T1000 (cell line): ENCODE data around the gene CDK6.

Experiments
- DNase-seq: peaks from one replicate; lab custom pipeline; 2025; ENCODE audit warnings: mixed read lengths; lab: John Stamatoyannopoulos, UW

Gene CDK6

GRCh38 chr7:92645114-92646061, 191.0 kb downstream of the CDK6 start:
- no peak for DNase-seq

GRCh38 chr7:92644406-92645113, 191.8 kb downstream of the CDK6 start:
- no peak for DNase-seq

GRCh38 chr7:92643821-92644220, 192.6 kb downstream of the CDK6 start:
- DNase-seq, result no peak

GRCh38 chr7:92641921-92642511, 194.4 kb downstream of the CDK6 start:
- DNase-seq, result peak; percentile 24

GRCh38 chr7:92639966-92640365, 196.4 kb downstream of the CDK6 start:
- DNase-seq, result no peak

GRCh38 chr7:92639213-92639896, 197.0 kb downstream of the CDK6 start:
- no peak for DNase-seq

- no peak for DNase-seq
These were observed 200.3 kb downstream of the CDK6 start for GRCh38 chr7:92636018-92636560.

GRCh38 chr7:92635538-92635937, 200.8 kb downstream of the CDK6 start:
- no peak for DNase-seq

- no peak for DNase-seq
These were observed 201.4 kb downstream of the CDK6 start for GRCh38 chr7:92634924-92635519.

- DNase-seq, result no peak
These were observed 202.2 kb downstream of the CDK6 start for GRCh38 chr7:92634205-92634604.

- DNase-seq, result no peak
These were observed 203.0 kb downstream of the CDK6 start for GRCh38 chr7:92633211-92633906.

GRCh38 chr7:92632791-92633190, 203.6 kb downstream of the CDK6 start:
- no peak for DNase-seq

GRCh38 chr7:92631850-92632487, 204.4 kb downstream of the CDK6 start:
- no peak for DNase-seq

GRCh38 chr7:92631067-92631849, 205.1 kb downstream of the CDK6 start:
- DNase-seq, result no peak

GRCh38 chr7:92629779-92630178, 206.6 kb downstream of the CDK6 start:
- DNase-seq, result no peak

GRCh38 chr7:92627956-92628355, 208.4 kb downstream of the CDK6 start:
- DNase-seq, result no peak

GRCh38 chr7:92626281-92626809, 210.0 kb downstream of the CDK6 start:
- DNase-seq, result no peak

- DNase-seq, result no peak
These were observed 210.8 kb downstream of the CDK6 start for GRCh38 chr7:92625617-92626016.

GRCh38 chr7:92624298-92624996, 211.9 kb downstream of the CDK6 start:
- no peak for DNase-seq
